A673 (cell line): ENCODE results near the gene TGFB1I1.

ENCODE experiments used
- EZH2 ChIP-seq: fragments of 200-600 bp; sonication (generic); IDR thresholded peaks from 2 replicates; pipeline ENCODE4 v1.6.1; 2017; ENCODE audit warnings: borderline replicate concordance, low read depth, mild to moderate bottlenecking, mixed read lengths, antibody characterized with exemption, low read length; ENCODE audit not compliant: poor library complexity, severe bottlenecking
- TF ChIP-seq, protein P1 (sequence below): fragments of 300-800, 200-600 bp; sonication (generic); conservative IDR thresholded peaks from 2 replicates; pipeline ENCODE4 v1.5.1; 2017; ENCODE audit warnings: low read depth, mild to moderate bottlenecking, antibody characterized with exemption, low read length, moderate library complexity, mixed read lengths

DNA sequence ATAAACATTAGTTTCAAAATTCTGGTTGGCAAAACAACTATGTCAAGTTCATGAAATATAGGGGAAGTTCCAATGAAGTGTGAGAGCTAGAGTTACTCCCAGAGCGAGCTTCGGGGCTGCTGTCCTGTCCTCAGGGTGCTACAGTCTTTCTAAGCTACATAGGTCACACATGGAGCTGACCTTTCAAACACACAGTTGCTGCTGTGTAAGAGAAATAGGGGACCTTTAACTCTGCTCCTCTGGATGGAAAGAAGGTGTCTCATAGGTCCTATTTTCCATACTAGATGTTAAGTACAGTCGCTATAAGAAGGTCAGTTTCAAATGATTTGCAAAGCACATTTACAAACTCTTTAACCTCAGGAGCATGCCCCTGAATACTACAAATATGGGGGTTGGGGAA, 49.4 kb downstream of the TGFB1I1 start:
- TF ChIP-seq, protein P1, sequence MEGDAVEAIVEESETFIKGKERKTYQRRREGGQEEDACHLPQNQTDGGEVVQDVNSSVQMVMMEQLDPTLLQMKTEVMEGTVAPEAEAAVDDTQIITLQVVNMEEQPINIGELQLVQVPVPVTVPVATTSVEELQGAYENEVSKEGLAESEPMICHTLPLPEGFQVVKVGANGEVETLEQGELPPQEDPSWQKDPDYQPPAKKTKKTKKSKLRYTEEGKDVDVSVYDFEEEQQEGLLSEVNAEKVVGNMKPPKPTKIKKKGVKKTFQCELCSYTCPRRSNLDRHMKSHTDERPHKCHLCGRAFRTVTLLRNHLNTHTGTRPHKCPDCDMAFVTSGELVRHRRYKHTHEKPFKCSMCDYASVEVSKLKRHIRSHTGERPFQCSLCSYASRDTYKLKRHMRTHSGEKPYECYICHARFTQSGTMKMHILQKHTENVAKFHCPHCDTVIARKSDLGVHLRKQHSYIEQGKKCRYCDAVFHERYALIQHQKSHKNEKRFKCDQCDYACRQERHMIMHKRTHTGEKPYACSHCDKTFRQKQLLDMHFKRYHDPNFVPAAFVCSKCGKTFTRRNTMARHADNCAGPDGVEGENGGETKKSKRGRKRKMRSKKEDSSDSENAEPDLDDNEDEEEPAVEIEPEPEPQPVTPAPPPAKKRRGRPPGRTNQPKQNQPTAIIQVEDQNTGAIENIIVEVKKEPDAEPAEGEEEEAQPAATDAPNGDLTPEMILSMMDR: no peak
- no peak for TF ChIP-seq EZH2
